Measurements from ENCODE around the gene BRD7. TPM values are rescaled to one million over a fixed set of nuclear protein-coding genes. Genes with fewer than 3 reads are reported as not detected.

BRD7 gene
- total RNA-seq, 6 experiments from 2014 or later: 16.9 to 24.1 (median 20.2) TPM

DNA sequence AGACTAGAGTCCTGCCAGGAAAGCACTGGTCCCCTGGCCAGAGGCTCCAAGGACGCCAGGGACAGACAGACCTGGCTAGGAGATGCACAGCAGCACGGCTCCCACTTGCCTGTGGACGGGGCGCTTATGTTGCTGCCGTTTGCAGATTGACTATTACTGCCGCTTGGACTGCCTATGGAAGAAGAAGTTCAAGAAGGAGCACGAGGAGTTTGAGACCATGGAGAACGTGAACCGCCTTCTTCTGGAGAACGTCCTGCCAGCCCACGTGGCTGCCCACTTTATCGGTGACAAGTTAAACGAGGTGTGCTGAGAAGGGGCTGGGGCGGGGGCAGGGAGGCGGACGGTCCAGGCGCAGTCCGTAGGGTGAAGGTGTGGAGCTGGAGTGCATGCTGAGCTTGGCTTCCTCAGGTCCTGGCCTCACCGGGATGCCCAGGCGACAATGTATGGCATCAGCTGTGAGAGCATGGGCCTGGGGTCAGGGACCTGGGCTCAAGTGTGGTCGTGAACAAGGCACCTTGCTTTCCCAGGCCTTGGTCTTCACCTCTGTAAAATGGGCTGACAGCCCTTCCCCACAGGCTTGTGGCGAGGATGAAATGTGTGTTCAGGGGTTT is 56.8 kb downstream of the BRD7 start:
- intact Hi-C loops (cut with DNase I): no loop called here
- no peak for TF ChIP-seq POLR2A (IDR thresholded peaks at IDR 0.05)
- 85% methylated on average over 15 of the region's 22 CpGs for WGBS (ENCODE audit: insufficient coverage, low coverage, low lambda C conversion rate, missing lambda C conversion rate)
- Histone ChIP-seq H3K4me1 (no peaks in the 10 kb centered on the region), H3K36me3 (peaks cover 0 to 23% (median 6%) of the 10 kb centered on the region in 4 donors), H3K4me3 (no peak overlapping the region), H3K27me3 (no peaks in the 10 kb centered on the region), H3K9me3 (no peaks in the 10 kb centered on the region), H3K27ac (no peak overlapping the region)
- peak in 1 of 4 donors; percentile 8 for ATAC-seq
- no peak for DNase-seq

DNA sequence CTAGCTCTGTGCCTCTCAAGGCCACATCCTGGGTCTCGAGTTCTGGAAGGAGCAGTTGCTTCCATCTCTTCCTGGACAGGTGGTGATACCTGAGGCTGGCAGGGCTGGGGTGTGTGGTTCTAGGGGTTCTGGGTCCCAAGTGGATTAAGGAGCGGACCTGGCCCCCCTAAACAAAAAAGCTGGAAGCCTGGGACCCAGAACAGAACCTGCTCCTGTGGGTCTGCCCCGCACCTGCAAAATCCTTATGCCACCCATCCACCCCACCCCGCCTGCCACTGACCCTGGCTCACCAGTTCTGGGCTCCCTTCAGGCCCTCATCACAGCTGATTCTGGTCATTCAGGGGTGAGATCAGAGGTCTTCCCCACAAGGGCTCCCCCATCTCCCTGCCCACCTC is 57.7 kb downstream of the BRD7 start:
- Histone ChIP-seq H3K4me1 (no peaks in the 10 kb centered on the region), H3K27me3 (no peaks in the 10 kb centered on the region), H3K36me3 (peaks cover 0 to 14% (median 2%) of the 10 kb centered on the region in 4 donors), H3K27ac (no peak overlapping the region), H3K4me3 (no peak overlapping the region), H3K9me3 (no peaks in the 10 kb centered on the region)
- TF ChIP-seq, protein P1, sequence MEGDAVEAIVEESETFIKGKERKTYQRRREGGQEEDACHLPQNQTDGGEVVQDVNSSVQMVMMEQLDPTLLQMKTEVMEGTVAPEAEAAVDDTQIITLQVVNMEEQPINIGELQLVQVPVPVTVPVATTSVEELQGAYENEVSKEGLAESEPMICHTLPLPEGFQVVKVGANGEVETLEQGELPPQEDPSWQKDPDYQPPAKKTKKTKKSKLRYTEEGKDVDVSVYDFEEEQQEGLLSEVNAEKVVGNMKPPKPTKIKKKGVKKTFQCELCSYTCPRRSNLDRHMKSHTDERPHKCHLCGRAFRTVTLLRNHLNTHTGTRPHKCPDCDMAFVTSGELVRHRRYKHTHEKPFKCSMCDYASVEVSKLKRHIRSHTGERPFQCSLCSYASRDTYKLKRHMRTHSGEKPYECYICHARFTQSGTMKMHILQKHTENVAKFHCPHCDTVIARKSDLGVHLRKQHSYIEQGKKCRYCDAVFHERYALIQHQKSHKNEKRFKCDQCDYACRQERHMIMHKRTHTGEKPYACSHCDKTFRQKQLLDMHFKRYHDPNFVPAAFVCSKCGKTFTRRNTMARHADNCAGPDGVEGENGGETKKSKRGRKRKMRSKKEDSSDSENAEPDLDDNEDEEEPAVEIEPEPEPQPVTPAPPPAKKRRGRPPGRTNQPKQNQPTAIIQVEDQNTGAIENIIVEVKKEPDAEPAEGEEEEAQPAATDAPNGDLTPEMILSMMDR (IDR thresholded peaks at IDR 0.05): no peak
- no peak for TF ChIP-seq POLR2A (IDR thresholded peaks at IDR 0.05)
- intact Hi-C loops (cut with DNase I): no loop called here
- no peak for DNase-seq
- no peak for ATAC-seq
- 20% methylated on average over 1 of the region's 4 CpGs for WGBS (ENCODE audit: insufficient coverage, low coverage, low lambda C conversion rate, missing lambda C conversion rate)

DNA sequence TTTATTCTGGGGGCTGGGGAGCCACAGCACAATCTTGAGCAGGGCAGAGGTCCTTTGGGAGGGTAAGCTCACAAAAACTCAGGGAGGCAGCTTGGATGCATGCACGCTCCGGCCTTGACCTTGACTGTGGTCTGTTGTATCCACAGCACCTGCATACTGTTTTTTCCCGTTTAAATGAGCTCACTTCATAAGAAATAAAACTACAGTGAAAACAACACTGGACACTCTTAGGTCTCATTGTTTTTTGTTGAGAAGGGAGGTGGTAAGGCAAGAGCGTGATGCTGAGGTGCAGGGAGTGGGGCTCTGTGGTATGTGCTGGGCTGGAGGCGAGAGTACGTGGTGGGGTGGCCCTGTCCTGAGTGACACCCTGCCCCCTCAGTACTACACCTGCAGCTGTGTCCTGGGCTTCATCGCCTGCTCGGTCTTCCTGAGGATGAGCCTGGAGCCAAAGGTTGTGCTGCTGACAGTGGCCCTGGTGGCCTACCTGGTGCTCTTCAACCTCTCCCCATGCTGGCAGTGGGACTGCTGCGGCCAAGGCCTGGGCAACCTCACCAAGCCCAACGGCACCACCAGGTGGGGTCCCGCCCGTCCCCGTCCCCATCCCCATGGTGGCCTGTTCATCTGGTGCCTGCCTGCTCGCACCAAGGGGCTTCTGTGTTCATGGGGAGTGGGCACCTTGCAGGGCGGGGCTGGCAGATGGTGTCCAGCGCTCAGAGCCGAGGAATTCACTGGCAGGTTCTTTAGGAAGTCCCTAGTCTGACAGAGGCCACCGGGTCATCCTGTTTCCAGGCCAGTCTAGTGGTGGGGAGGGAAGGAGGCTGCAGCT is 58.3 kb downstream of the BRD7 start:
- DNase-seq (no peak), ATAC-seq (peak in 1 of 4 donors; percentile 9)
- Histone ChIP-seq H3K9me3 (no peaks in the 10 kb centered on the region), H3K27ac (no peak overlapping the region), H3K27me3 (no peaks in the 10 kb centered on the region), H3K4me3 (no peak overlapping the region), H3K36me3 (peaks cover 0 to 8% (median 2%) of the 10 kb centered on the region in 4 donors), H3K4me1 (no peaks in the 10 kb centered on the region)
- intact Hi-C loops (cut with DNase I): no loop called here
- WGBS (ENCODE audit: insufficient coverage, low coverage, low lambda C conversion rate, missing lambda C conversion rate): 66% methylated on average over 6 of the region's 18 CpGs
- TF ChIP-seq POLR2A (IDR thresholded peaks at IDR 0.05): no peak
- TF ChIP-seq, protein P1 (IDR thresholded peaks at IDR 0.05): no peak

DNA sequence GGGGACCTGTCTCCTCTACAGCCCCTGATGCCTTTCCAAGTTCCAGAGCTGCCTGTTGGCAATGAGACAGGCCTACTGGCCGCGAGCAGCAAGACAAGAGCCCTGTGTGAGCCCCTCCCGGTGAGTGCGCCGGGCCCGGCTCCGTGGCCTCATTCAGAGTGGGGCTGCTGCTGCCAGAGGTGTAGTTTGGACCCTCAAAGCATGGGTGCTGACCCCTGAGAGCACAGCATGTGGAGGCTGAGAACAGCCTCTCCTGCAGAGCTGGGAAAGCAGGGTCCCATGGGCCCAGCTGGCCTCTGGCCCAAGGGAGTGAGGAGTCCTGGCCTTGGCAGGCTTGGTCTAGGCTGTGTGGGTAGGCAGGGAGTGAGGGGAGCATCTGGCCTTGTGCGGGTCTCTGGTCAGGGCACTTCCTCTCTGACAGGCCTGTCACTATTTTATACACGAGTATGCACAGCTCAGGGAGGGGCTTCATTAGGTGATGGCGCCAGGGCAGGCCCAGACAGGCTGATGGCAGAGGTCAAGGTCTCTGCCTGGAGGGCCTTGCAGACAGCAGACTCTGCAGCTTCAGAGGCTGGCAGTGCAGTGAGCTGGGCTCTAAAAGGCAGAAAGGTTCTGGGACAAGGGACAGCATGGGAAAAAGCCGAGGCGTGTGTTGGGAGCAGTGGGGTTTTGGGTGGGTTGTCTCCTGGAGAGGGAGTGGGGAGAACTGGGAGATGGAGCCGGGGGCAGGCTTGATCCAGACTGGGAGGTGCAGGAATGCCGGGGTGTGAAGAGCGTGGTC is 59.1 kb downstream of the BRD7 start:
- intact Hi-C loops (cut with DNase I): no loop called here
- no peak for ATAC-seq
- H3K4me1 ChIP-seq: no peaks in the 10 kb centered on the region
- H3K4me3 ChIP-seq: no peak overlapping the region
- H3K27ac ChIP-seq: no peak overlapping the region
- no peaks in the 10 kb centered on the region for H3K9me3 ChIP-seq
- 45% methylated on average over 4 of the region's 15 CpGs for WGBS (ENCODE audit: insufficient coverage, low coverage, low lambda C conversion rate, missing lambda C conversion rate)
- H3K36me3 ChIP-seq: peaks cover 0 to 5% (median 0%) of the 10 kb centered on the region in 4 donors
- no peak for DNase-seq
- H3K27me3 ChIP-seq: no peaks in the 10 kb centered on the region
- TF ChIP-seq POLR2A (IDR thresholded peaks at IDR 0.05): no peak
- TF ChIP-seq, protein P1 (IDR thresholded peaks at IDR 0.05): no peak

All from right lobe of liver (tissue), 6 donors.